Measurements from ENCODE around the gene CCM2.
"Not testable (repeated sequence)": the region's sequence is repeated elsewhere in the genome, so short reads cannot be mapped to it uniquely, and the experiment has no call there.

The CCM2 gene

DNA sequence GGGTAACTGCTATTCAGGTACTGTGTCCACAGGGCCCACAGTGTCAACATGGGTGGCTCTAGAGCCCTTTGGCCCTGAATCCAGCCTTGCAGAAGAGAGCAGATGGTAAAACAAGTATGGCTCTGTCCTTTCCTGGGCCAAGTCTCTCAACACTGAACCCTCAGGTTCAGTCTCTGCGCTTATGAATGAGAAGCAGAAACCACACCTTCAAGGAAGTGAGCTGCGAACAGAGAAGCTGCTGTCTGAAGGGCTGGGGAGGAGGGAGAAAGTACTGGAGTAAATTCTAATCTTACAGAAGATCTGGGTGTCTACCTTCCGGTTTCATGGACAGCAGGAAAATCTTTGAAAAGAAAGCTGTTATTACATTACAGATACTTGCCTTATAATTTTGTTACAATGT is 107.4 kb downstream of the CCM2 start:
- Histone ChIP-seq H3K27me3 (ENCODE audit: insufficient read depth, low read length) (no peaks in the 10 kb centered on the region), H3K4me3 (ENCODE audit: low read length) (no peak overlapping the region), H3K9me3 (ENCODE audit: insufficient read depth, low read depth, low read length) (no peaks in the 10 kb centered on the region), H3K9ac (ENCODE audit: low read depth, low read length) (no peak overlapping the region), H3K27ac (ENCODE audit: low read length) (no peak overlapping the region), H3K36me3 (ENCODE audit: insufficient read depth, low read depth, low read length) (peaks cover 71% of the 10 kb centered on the region), H3K4me1 (ENCODE audit: insufficient read depth, low read length) (no peaks in the 10 kb centered on the region)

- no peaks in the 10 kb centered on the region for H3K9me3 ChIP-seq (ENCODE audit: insufficient read depth, low read depth, low read length)
- no peak overlapping the region for H3K4me3 ChIP-seq (ENCODE audit: low read length)
- H3K36me3 ChIP-seq (ENCODE audit: insufficient read depth, low read depth, low read length), result peaks cover 56% of the 10 kb centered on the region
- no peaks in the 10 kb centered on the region for H3K27me3 ChIP-seq (ENCODE audit: insufficient read depth, low read length)
- no peak overlapping the region for H3K9ac ChIP-seq (ENCODE audit: low read depth, low read length)
- peaks cover 3% of the 10 kb centered on the region; the same call in 1 of the 2 replicates for H3K4me1 ChIP-seq (ENCODE audit: insufficient read depth, low read length)
- no peak overlapping the region for H3K27ac ChIP-seq (ENCODE audit: low read length)
Observed at GRCh38 chr7:45108863-45109262, 108.9 kb downstream of the CCM2 start.

DNA sequence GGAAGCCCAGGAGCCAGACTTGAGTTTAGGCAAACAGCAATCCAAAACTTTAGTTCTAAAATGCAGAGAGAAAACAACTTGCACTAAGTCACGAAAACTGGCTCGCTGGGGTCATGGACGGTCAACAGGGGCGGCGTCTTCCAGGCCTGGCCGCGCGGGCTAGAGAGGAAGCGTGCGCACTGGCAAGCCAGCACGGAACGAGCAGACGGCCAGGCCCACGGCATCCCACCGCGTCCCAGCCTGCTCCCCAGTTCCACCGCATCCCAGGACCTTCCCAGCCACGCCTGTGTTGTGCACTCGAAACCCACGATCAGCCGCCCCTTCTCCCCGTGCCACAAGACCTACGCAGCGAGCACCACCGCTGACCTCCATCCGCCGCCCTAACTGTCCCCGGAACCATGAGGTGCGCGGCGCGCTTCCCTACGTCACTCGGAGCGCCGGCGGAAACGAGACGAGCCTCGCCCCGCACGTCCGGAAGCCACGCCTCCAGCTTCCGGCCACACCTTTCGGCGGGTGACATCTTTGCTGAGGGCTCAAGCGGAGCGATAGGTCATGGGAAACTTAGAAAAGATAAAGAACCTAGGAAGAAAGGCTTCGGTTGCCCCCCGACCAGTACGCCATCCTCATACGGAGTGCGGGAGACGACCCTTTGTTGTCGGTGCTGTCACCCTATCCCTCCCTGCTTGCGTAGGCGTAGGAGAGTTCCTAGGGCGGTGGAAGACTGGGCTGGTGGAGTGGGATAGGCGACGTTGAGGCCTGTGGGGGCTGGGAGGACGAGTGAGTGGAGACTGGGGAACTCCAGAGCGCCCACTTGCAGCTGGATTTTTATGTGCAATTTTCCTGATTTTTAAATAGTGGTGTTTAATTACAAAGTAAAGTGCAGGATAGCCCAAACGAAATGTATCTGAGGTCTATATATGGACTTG is 111.6 kb downstream of the CCM2 start, which contains the start of gene TBRG4:
Gene TBRG4, minus strand, starts transcription at position 400 of the 926 bp plus-strand sequence. CDS start 2,460 bp downstream, outside the sequence.
- peak within 1 kb of the TSS; percentile 98 for H3K9ac ChIP-seq (ENCODE audit: low read depth, low read length)
- H3K27ac ChIP-seq (ENCODE audit: low read length), result peak within 1 kb of the TSS; percentile 86
- peaks cover 3% of the 10 kb centered on the region; the same call in 1 of the 2 replicates for H3K4me1 ChIP-seq (ENCODE audit: insufficient read depth, low read length)
- peak within 1 kb of the TSS; percentile 97 for H3K4me3 ChIP-seq (ENCODE audit: low read length)
- H3K9me3 ChIP-seq (ENCODE audit: insufficient read depth, low read depth, low read length), result no peaks in the 10 kb centered on the region
- H3K36me3 ChIP-seq (ENCODE audit: insufficient read depth, low read depth, low read length), result peaks cover 29% of the 10 kb centered on the region
- H3K27me3 ChIP-seq (ENCODE audit: insufficient read depth, low read length), result peaks cover 13% of the 10 kb centered on the region; the same call in 1 of the 2 replicates

DNA sequence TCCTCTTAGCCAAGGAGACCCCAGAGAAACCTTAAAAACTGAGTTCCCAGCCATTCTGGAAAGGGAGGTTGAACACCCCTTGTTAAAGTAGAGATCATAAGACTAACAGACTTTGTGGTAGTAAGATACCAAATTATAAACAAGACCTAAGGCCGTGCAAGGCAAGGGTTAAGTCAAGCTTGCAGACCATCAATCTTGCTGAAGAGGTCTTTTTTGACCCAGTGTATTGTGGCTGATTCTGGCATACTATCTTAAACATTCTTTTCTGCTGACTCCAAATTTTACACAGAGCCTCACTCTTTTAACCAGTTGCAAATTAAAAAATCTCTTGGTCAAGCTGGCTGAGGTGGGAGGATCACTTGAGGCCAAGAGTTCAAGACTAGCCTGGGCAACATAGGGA is 112.6 kb downstream of the CCM2 start:
- Histone ChIP-seq H3K9me3 (ENCODE audit: insufficient read depth, low read depth, low read length) (no peaks in the 10 kb centered on the region), H3K4me1 (ENCODE audit: insufficient read depth, low read length) (peaks cover 3% of the 10 kb centered on the region; the same call in 1 of the 2 replicates), H3K9ac (ENCODE audit: low read depth, low read length) (peak overlapping the region; percentile 98; the same call in 1 of the 2 replicates), H3K27me3 (ENCODE audit: insufficient read depth, low read length) (peaks cover 20% of the 10 kb centered on the region; the same call in 1 of the 2 replicates), H3K36me3 (ENCODE audit: insufficient read depth, low read depth, low read length) (peaks cover 18% of the 10 kb centered on the region), H3K4me3 (ENCODE audit: low read length) (peak overlapping the region; percentile 97), H3K27ac (ENCODE audit: low read length) (no peak overlapping the region)

- not testable (repeated sequence) for H3K9ac ChIP-seq (ENCODE audit: low read depth, low read length); H3K36me3 ChIP-seq (ENCODE audit: insufficient read depth, low read depth, low read length); H3K4me1 ChIP-seq (ENCODE audit: insufficient read depth, low read length); H3K27ac ChIP-seq (ENCODE audit: low read length); H3K9me3 ChIP-seq (ENCODE audit: insufficient read depth, low read depth, low read length); H3K4me3 ChIP-seq (ENCODE audit: low read length)
- peaks cover 20% of the 10 kb centered on the region; the same call in 1 of the 2 replicates for H3K27me3 ChIP-seq (ENCODE audit: insufficient read depth, low read length)
Observed at GRCh38 chr7:45114257-45114656, 114.3 kb downstream of the CCM2 start.

GRCh38 chr7:45114926-45115325 is 114.9 kb downstream of the CCM2 start:
- H3K27me3 ChIP-seq (ENCODE audit: insufficient read depth, low read length), result peaks cover 20% of the 10 kb centered on the region; the same call in 1 of the 2 replicates
- no peak overlapping the region for H3K27ac ChIP-seq (ENCODE audit: low read length)
- H3K9me3 ChIP-seq (ENCODE audit: insufficient read depth, low read depth, low read length), result no peaks in the 10 kb centered on the region
- no peak overlapping the region for H3K4me3 ChIP-seq (ENCODE audit: low read length)
- H3K9ac ChIP-seq (ENCODE audit: low read depth, low read length), result no peak overlapping the region
- peaks cover 3% of the 10 kb centered on the region; the same call in 1 of the 2 replicates for H3K4me1 ChIP-seq (ENCODE audit: insufficient read depth, low read length)
- H3K36me3 ChIP-seq (ENCODE audit: insufficient read depth, low read depth, low read length), result no peaks in the 10 kb centered on the region

- no peaks in the 10 kb centered on the region for H3K36me3 ChIP-seq (ENCODE audit: insufficient read depth, low read depth, low read length)
- H3K9me3 ChIP-seq (ENCODE audit: insufficient read depth, low read depth, low read length), result no peaks in the 10 kb centered on the region
- no peak overlapping the region for H3K9ac ChIP-seq (ENCODE audit: low read depth, low read length)
- H3K4me3 ChIP-seq (ENCODE audit: low read length), result no peak overlapping the region
- no peak overlapping the region for H3K27ac ChIP-seq (ENCODE audit: low read length)
- H3K27me3 ChIP-seq (ENCODE audit: insufficient read depth, low read length), result peaks cover 20% of the 10 kb centered on the region; the same call in 1 of the 2 replicates
- peaks cover 3% of the 10 kb centered on the region; the same call in 1 of the 2 replicates for H3K4me1 ChIP-seq (ENCODE audit: insufficient read depth, low read length)
Observed at GRCh38 chr7:45116048-45116447, 116.0 kb downstream of the CCM2 start.

DNA sequence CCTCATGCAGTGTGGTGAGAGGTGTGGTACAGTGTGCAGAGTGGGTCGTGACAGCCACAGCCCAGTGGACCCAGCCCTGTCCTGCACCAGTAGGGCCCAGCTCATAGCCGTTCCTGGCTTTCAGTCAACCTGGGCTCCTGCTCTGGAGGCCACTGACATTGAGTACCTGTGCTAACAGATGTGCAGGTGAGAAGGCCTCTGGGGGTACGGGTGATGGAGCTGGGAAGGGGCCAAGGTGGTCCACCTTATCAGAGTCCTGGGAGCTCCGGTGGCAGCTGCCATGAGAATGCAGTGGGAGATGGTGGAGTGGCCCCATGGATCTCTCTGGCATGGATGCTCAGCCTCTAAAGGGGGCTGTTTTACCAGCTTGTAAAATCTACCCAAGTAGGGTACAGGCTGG is 117.6 kb downstream of the CCM2 start:
- Histone ChIP-seq H3K36me3 (ENCODE audit: insufficient read depth, low read depth, low read length) (no peaks in the 10 kb centered on the region), H3K27ac (ENCODE audit: low read length) (no peak overlapping the region), H3K9me3 (ENCODE audit: insufficient read depth, low read depth, low read length) (no peaks in the 10 kb centered on the region), H3K27me3 (ENCODE audit: insufficient read depth, low read length) (peaks cover 20% of the 10 kb centered on the region; the same call in 1 of the 2 replicates), H3K4me3 (ENCODE audit: low read length) (no peak overlapping the region), H3K9ac (ENCODE audit: low read depth, low read length) (no peak overlapping the region), H3K4me1 (ENCODE audit: insufficient read depth, low read length) (peaks cover 2% of the 10 kb centered on the region; the same call in 1 of the 2 replicates)

GRCh38 chr7:45118292-45118691 is 118.3 kb downstream of the CCM2 start:
- no peaks in the 10 kb centered on the region for H3K36me3 ChIP-seq (ENCODE audit: insufficient read depth, low read depth, low read length)
- no peak overlapping the region for H3K27ac ChIP-seq (ENCODE audit: low read length)
- no peak overlapping the region for H3K9ac ChIP-seq (ENCODE audit: low read depth, low read length)
- H3K9me3 ChIP-seq (ENCODE audit: insufficient read depth, low read depth, low read length), result no peaks in the 10 kb centered on the region
- no peak overlapping the region for H3K4me3 ChIP-seq (ENCODE audit: low read length)
- H3K4me1 ChIP-seq (ENCODE audit: insufficient read depth, low read length), result no peaks in the 10 kb centered on the region
- peaks cover 20% of the 10 kb centered on the region; the same call in 1 of the 2 replicates for H3K27me3 ChIP-seq (ENCODE audit: insufficient read depth, low read length)

DNA sequence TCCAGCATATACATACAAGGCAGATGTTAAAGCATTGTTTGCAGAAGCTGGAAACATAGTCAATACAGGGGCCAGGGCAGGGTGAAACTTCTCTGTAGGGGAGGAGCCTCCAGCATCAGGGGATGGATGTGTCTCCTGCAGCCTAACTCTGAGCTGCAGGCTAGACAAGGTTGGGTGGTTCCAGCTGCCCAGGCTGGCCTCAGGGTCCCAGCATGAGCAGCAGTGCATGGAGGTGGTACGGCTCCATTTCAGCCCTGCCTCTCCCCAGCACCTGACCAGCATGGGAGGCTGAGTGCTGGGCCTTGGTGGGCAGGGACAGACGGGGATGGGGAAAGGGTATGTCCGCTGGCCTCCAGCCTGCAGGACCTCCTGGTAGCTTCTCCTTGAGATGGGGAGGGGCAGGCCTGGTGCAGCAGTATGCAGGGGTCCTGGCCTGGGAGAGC is 118.9 kb downstream of the CCM2 start:
- Histone ChIP-seq H3K4me1 (ENCODE audit: insufficient read depth, low read length) (peaks cover 6% of the 10 kb centered on the region; the same call in 1 of the 2 replicates), H3K27ac (ENCODE audit: low read length) (no peak overlapping the region), H3K36me3 (ENCODE audit: insufficient read depth, low read depth, low read length) (no peaks in the 10 kb centered on the region), H3K4me3 (ENCODE audit: low read length) (no peak overlapping the region), H3K27me3 (ENCODE audit: insufficient read depth, low read length) (peaks cover 20% of the 10 kb centered on the region; the same call in 1 of the 2 replicates), H3K9me3 (ENCODE audit: insufficient read depth, low read depth, low read length) (no peaks in the 10 kb centered on the region), H3K9ac (ENCODE audit: low read depth, low read length) (no peak overlapping the region)

GRCh38 chr7:45119550-45119949 is 119.5 kb downstream of the CCM2 start:
- Histone ChIP-seq H3K36me3 (ENCODE audit: insufficient read depth, low read depth, low read length) (no peaks in the 10 kb centered on the region), H3K27ac (ENCODE audit: low read length) (no peak overlapping the region), H3K4me1 (ENCODE audit: insufficient read depth, low read length) (peaks cover 10% of the 10 kb centered on the region; the same call in 1 of the 2 replicates), H3K9ac (ENCODE audit: low read depth, low read length) (no peak overlapping the region), H3K27me3 (ENCODE audit: insufficient read depth, low read length) (peaks cover 15% of the 10 kb centered on the region; the same call in 1 of the 2 replicates), H3K4me3 (ENCODE audit: low read length) (no peak overlapping the region), H3K9me3 (ENCODE audit: insufficient read depth, low read depth, low read length) (no peaks in the 10 kb centered on the region)

All from iPS-20b (cell line).